DND-41 (cell line): ENCODE data around the gene FMN1.

Source experiments
- ATAC-seq: fragments of 200-7000 bp; cut with Tn5 transposase; 3 replicates; pipeline ENCODE4 v1.9.1; 2021; ENCODE audit warnings: low read depth; ENCODE audit not compliant: insufficient read depth
- DNase-seq: peaks from one replicate; pipeline ENCODE4 v3.0.0-alpha.2; 2020
- H2AFZ ChIP-seq: 2 replicates; pipeline ENCODE4 v1.6.0; 2012; ENCODE audit warnings: low read depth, low read length
- H3K27ac ChIP-seq: 2 replicates; pipeline ENCODE4 v1.5.1; 2012; ENCODE audit warnings: low read length, inconsistent platforms
- H3K27me3 ChIP-seq: fragments of 200-600 bp; sonication (generic); 2 replicates; pipeline ENCODE4 v1.6.0; 2012; ENCODE audit warnings: low read length, mild to moderate bottlenecking, inconsistent platforms; ENCODE audit not compliant: insufficient read depth, poor library complexity
- H3K36me3 ChIP-seq: 2 replicates; pipeline ENCODE4 v1.5.1; 2012; ENCODE audit warnings: low read length, inconsistent platforms; ENCODE audit not compliant: insufficient read depth
- H3K4me1 ChIP-seq: 2 replicates; pipeline ENCODE4 v1.5.1; 2012; ENCODE audit warnings: mild to moderate bottlenecking, low read length; ENCODE audit not compliant: insufficient read depth
- H3K4me2 ChIP-seq: 2 replicates; pipeline ENCODE4 v1.6.0; 2012; ENCODE audit warnings: mild to moderate bottlenecking, moderate library complexity, low read length, inconsistent platforms; ENCODE audit not compliant: insufficient read depth
- H3K4me3 ChIP-seq, 2 experiments: fragments of 200-600 bp in 1 of 2; shearing (Covaris generic) in 1 of 2; 2 replicates each; pipeline ENCODE4 v1.5.1; 2012 to 2016; ENCODE audit warnings: inconsistent platforms in 2 of 2, low read length in 2 of 2, mild to moderate bottlenecking in 2 of 2, low read depth in 1 of 2, moderate library complexity in 1 of 2
- H3K79me2 ChIP-seq: 2 replicates; pipeline ENCODE4 v1.6.0; 2012; ENCODE audit warnings: low read length, inconsistent platforms; ENCODE audit not compliant: insufficient read depth
- H3K9ac ChIP-seq: 2 replicates; pipeline ENCODE4 v1.6.0; 2012; ENCODE audit warnings: low read depth, mild to moderate bottlenecking, inconsistent platforms, low read length, moderate library complexity
- H3K9me3 ChIP-seq: 2 replicates; pipeline ENCODE4 v1.5.1; 2012; ENCODE audit warnings: low read length, moderate library complexity, mild to moderate bottlenecking, inconsistent platforms; ENCODE audit not compliant: insufficient read depth, severe bottlenecking
- H4K20me1 ChIP-seq: 2 replicates; pipeline ENCODE4 v1.6.0; 2012; ENCODE audit warnings: low read length; ENCODE audit not compliant: insufficient read depth
- CTCF ChIP-seq: IDR thresholded peaks from 2 replicates; pipeline ENCODE4 v1.5.1; 2012; ENCODE audit warnings: borderline replicate concordance, low read length, moderate library complexity, mild to moderate bottlenecking; ENCODE audit not compliant: poor library complexity, severe bottlenecking; ENCODE audit errors: extremely low read depth
- EZH2 ChIP-seq: IDR thresholded peaks from 3 replicates; pipeline ENCODE4 v1.6.1; 2012; ENCODE audit warnings: borderline replicate concordance, low read depth, mild to moderate bottlenecking, moderate library complexity, low read length, inconsistent platforms; ENCODE audit not compliant: severe bottlenecking

The FMN1 gene

GRCh38 chr15:33068511-33068990 lies 126.0 kb downstream of the FMN1 start:
- TF ChIP-seq EZH2: no peak
- TF ChIP-seq CTCF: no peak
- ATAC-seq: peak; percentile 35; the same call in 2 of the 3 replicates
- Histone ChIP-seq H3K4me1 (no peaks in the 10 kb centered on the region), H3K79me2 (no peaks in the 10 kb centered on the region), H4K20me1 (no peaks in the 10 kb centered on the region), H3K36me3 (no peaks in the 10 kb centered on the region), H3K4me2 (no peak overlapping the region), H2AFZ (no peak overlapping the region), H3K4me3 (no peak overlapping the region), H3K27me3 (no peaks in the 10 kb centered on the region), H3K9me3 (no peaks in the 10 kb centered on the region), H3K9ac (no peak overlapping the region), H3K27ac (no peak overlapping the region)
- DNase-seq: peak; percentile 12

GRCh38 chr15:33068007-33068481 lies 126.5 kb downstream of the FMN1 start:
- Histone ChIP-seq H3K4me3 (no peak overlapping the region), H3K27me3 (no peaks in the 10 kb centered on the region), H3K79me2 (no peaks in the 10 kb centered on the region), H2AFZ (no peak overlapping the region), H3K4me1 (no peaks in the 10 kb centered on the region), H3K27ac (no peak overlapping the region), H3K36me3 (no peaks in the 10 kb centered on the region), H3K4me2 (no peak overlapping the region), H3K9me3 (no peaks in the 10 kb centered on the region), H3K9ac (no peak overlapping the region), H4K20me1 (no peaks in the 10 kb centered on the region)
- DNase-seq: no peak
- ATAC-seq: no peak
- TF ChIP-seq CTCF: no peak
- no peak for TF ChIP-seq EZH2

- Histone ChIP-seq H3K36me3 (no peaks in the 10 kb centered on the region), H3K27ac (no peak overlapping the region), H3K4me3 (no peak overlapping the region), H3K9me3 (no peaks in the 10 kb centered on the region), H4K20me1 (no peaks in the 10 kb centered on the region), H3K27me3 (no peaks in the 10 kb centered on the region), H3K4me2 (no peak overlapping the region), H3K9ac (no peak overlapping the region), H2AFZ (no peak overlapping the region), H3K79me2 (no peaks in the 10 kb centered on the region), H3K4me1 (no peaks in the 10 kb centered on the region)
- no peak for ATAC-seq
- TF ChIP-seq EZH2 (no peak), CTCF (no peak)
- DNase-seq: no peak
Observed at GRCh38 chr15:33067456-33067855, 127.1 kb downstream of the FMN1 start.

- no peak for DNase-seq
- no peaks in the 10 kb centered on the region for H3K9me3 ChIP-seq
- no peak overlapping the region for H3K9ac ChIP-seq
- no peak for TF ChIP-seq EZH2
- no peak for TF ChIP-seq CTCF
- no peak for ATAC-seq
- no peaks in the 10 kb centered on the region for H3K36me3 ChIP-seq
- no peaks in the 10 kb centered on the region for H3K4me1 ChIP-seq
- H3K27me3 ChIP-seq: no peaks in the 10 kb centered on the region
- no peak overlapping the region for H3K4me2 ChIP-seq
- no peak overlapping the region for H2AFZ ChIP-seq
- no peak overlapping the region for H3K27ac ChIP-seq
- no peaks in the 10 kb centered on the region for H4K20me1 ChIP-seq
- no peaks in the 10 kb centered on the region for H3K79me2 ChIP-seq
- H3K4me3 ChIP-seq: no peak overlapping the region
Observed at GRCh38 chr15:33066584-33066983, 127.9 kb downstream of the FMN1 start.
